ENCODE measurements around the gene CCDC69.
A peak's percentile ranks its signal among the peaks of the same experiment; 100 is the strongest.

Gene CCDC69

DNA sequence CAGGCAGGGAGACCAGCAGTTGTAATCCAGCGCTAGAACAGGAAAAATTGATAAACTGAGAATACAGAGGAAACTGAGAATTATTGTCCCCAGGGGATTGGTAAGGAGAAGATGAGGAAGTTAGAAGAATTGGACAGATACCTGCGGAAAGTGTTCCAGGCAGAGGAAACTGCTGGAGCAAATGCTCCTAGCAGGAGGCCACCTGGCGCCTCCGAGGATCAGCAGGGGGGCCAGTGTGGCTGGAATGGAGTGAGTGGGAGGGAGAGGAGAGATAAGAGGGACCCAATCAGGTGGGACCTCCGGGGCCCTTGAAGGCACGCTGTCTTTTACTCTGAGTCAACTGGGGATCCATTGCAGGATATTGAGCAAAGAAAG, 65.6 kb downstream of the CCDC69 start:
- no peak for DNase-seq

DNA sequence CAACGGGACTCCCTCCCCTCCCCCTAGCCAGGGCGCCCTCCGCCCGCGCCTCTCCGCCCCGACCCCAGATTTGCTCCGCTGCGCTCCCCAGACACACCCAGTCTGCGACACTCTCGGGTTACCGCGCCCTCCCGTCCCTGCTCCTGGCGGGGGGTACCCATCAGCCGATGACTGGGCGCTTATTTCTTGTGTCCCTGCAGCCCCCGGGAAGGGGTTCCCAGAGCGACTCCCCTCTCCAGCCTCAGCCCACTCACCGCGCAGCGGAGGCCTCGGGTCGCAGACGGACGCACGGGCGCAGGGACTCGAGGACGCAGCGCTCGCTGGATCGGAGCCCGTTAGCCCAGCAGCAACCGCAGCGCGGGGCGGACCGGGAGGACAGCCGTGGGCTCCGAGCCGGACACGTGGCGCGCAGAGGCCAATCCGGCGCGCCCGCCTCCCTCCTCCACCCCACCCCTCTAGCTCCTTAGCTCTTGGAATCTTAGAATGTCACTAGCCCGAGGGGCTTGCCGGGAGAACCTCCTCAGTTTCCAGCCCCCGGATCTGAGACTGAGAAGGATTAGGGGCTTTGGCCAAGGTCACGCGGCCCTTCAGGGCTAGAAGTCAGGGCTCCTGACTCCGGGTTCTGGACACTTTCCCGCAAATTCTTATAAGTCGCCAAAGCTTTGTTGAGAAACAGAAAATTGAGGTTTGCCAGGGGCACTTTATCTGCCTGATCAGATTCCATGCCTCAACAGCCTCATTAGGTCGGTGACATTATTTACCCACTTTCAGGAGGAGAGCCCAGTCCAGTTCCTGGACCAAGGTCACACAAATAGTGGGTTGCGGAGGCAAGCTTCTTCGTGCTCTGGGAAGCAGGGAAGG, 66.2 kb downstream of the CCDC69 start, which contains the start of gene ANXA6:
TSS of gene ANXA6 (minus strand) at position 354 of the 861 bp plus-strand sequence. CDS start 9,878 bp downstream, outside the sequence.
- peak; percentile 91 for DNase-seq

DNA sequence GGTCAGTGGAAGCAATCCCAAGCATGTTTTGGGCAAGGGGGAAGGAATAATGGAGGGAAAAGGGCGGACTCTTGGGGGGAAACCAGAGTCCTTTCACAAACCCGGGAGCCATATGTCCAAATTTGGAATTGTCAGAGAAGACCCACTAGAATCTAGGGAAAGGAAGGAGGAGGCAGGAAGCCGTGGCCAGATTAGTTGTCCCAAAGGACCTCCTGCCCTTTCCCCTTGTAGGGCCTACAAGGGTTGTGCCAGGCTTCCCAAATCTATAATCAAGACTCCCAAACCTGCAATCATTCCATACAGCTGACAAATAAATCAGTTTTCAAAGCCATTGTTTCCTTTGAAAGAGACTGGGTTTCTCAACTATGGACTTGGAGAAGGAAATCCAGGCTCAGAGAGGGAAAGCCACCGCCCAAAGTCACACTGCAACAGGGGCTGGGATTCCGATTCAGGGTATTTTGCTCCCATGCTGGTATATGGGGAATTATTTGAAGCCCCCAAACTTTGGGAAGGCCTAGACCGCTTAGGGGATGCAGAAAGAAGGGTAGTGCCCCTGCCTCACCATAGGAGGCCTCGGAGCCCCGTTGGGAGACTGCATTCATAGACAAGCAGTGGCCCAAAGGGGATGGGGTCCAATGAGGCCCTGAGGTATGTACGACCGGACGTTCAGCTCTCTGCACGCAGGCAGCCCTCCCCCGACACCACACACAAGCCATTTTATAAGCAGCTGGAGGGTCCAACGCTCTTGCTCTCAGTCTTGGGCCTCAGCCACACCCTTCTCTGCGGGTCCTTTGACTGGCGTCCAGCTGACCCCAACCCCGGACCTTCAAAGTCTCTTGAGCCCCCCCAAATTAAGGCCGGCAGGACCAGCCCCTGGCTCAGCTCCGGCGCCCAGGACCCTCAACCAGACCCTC, 67.1 kb downstream of the CCDC69 start:
- DNase-seq = peak; percentile 50

DNA sequence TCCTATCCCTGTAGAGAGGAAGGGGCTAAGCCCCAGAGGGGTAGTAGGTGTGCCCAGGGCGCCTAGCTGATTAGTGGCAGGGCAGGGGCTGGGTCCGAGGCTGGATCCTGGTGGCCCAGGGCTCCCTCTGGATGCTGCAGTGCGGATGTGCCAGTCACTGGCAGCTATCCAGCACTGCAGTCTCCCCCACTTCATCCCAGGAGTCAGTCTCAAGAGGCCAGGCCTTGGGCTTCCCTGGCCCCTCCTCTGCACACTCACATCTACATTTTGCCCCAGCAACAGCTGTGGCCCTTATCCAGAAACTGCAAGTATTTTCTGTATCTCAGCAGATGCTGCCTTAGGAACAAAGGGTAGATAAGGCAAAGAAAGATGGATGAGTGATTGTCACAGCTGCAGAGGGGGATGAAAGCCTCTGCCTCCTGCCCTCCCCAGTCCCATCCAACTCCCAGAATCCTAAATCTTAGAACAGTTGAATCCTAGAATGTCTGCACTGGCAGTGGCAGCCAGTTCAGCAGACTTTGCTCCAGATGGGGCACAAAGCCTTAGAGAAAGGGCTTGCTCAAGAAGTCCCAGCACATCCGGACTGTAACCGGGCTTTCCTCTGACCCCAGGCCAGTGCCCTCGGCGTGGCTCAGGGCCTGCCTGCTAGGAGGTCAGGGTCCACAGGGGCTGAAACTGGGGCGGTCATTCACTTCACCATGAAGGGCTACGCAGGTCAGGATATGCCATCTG, 68.0 kb downstream of the CCDC69 start:
- DNase-seq = peak; percentile 63

GRCh38 chr5:151154931-151155774, 68.7 kb downstream of the CCDC69 start:
- DNase-seq = no peak

DNA sequence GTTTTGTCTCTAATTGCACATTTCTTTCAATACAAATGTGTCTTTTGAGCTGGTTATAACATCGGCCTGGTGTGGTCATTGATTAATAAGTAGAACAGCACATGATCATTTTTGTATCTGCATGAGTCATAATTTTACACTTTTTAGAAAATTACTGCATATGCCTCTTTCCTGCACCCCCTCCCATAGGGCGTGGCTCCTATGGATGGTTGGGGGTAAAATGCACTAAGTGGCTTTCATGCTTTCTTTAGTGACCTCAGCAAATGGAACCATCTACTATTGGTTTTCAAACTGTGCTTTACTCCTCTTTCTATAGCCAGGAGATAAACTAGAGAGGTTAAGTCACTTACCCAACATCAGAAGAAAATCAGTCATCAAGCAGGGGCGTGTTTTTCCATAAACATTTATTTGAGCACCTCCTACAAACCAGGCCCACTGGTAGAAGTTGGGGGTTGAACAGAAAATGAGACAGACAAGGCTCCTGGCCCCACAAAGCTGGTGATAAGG, 70.1 kb downstream of the CCDC69 start:
- DNase-seq = no peak

- DNase-seq = no peak
Measured at GRCh38 chr5:151153300-151153699, 70.6 kb downstream of the CCDC69 start.

GRCh38 chr5:151151793-151152192, 72.1 kb downstream of the CCDC69 start:
- DNase-seq = no peak

- DNase-seq = no peak
Measured at GRCh38 chr5:151151263-151151660, 72.6 kb downstream of the CCDC69 start.

- DNase-seq = peak; percentile 91
Measured at GRCh38 chr5:151150471-151151262, 73.2 kb downstream of the CCDC69 start.

- DNase-seq = no peak
Measured at GRCh38 chr5:151148583-151148982, 75.3 kb downstream of the CCDC69 start.

DNA sequence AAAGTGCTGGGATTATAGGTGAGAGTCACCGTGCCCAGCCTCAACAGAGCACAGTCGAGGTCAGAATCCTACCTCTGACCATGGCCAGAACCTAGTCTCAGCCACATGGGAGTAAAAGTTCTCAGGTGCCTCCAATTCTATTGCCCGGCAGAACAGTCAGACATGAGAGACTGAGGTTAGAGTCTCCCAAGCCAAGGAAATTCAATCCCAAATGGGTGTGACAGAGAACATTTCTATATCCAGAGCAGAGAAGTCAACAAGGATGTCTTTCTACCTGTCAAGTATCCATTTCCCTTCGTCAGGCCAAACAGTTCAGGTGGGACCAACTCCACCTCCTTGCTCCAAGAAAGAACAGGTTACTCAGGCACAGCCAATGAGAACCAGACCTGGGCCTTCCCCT, 76.9 kb downstream of the CCDC69 start:
- DNase-seq = no peak

DNA sequence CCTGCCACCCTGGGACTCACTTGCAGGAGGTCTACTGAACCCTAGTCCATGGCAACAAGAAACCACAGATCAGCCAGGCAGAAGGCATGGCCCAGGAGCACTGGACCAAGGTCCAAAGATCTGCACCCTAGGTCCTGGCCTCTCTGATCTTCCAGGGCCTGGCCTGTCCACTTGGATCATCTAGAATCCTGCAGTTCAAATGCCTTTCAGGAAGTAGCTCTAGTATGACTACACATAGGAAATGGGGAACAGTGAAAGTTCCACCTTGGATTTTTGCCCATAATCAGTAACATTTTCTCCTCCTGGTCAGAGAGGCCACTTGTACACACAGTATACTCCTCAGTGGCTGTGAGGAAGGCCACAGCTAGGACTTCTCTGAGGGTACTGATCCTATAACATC, 77.8 kb downstream of the CCDC69 start:
- DNase-seq = no peak

- no peak for DNase-seq
Measured at GRCh38 chr5:151144922-151145321, 79.0 kb downstream of the CCDC69 start.

- DNase-seq = no peak
Measured at GRCh38 chr5:151144275-151144674, 79.6 kb downstream of the CCDC69 start.

GRCh38 chr5:151143645-151144044, 80.2 kb downstream of the CCDC69 start:
- no peak for DNase-seq

- DNase-seq = no peak
Measured at GRCh38 chr5:151142933-151143332, 81.0 kb downstream of the CCDC69 start.

DNA sequence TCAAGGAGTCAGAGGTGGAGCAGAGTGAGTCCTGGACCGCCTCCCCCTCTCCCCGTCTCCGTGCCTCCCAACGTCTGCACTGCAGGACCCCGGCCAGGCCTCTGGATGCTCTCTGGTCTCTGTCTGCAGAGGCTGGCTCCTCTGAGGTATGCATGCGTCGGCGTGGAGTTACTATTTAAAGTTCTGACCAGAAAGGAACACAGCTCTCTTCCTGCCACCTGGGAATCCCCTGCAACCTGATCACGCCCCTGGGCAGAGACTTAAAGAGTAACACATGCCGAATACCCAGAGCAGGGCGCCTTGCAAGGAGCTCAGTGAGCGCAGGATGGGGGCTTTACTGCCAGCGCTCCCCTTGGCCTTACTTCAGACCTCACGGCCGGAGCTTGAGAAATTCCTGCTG, 82.4 kb downstream of the CCDC69 start:
- DNase-seq = peak; percentile 81

GRCh38 chr5:151140686-151141459, 83.0 kb downstream of the CCDC69 start:
- no peak for DNase-seq

GRCh38 chr5:151139646-151140045, 84.2 kb downstream of the CCDC69 start:
- no peak for DNase-seq
